Kidney (tissue), 14 donors: ENCODE results near the gene NUDT3. TPM values are rescaled to one million over a fixed set of nuclear protein-coding genes. Genes with fewer than 3 reads are reported as not detected.

Experiments
- DNase-seq, 5 donors: peaks; one replicate each; pipeline ENCODE4 v3.0.0-alpha.2; 2013 to 2020
- FAIRE-seq: peaks from 2 replicates; lab custom pipeline; 2012; peaks lifted over from hg19 to GRCh38; lab: Jason Lieb, UNC
- H3K27ac ChIP-seq, 2 donors: one replicate each; pipeline ENCODE4 v1.7.0; 2013; ENCODE audit warnings: low read depth in 2 of 2, low read length in 2 of 2, inconsistent platforms in 1 of 2
- H3K27me3 ChIP-seq: one replicate; pipeline ENCODE4 v1.7.1; 2013; ENCODE audit warnings: low read length, inconsistent platforms; ENCODE audit not compliant: control insufficient read depth, insufficient read depth
- H3K36me3 ChIP-seq, 3 donors: one replicate each; pipeline versions ENCODE4 v1.7.0 to v1.7.1; 2013; ENCODE audit warnings: low read length in 3 of 3, control low read depth in 1 of 3, inconsistent platforms in 1 of 3; ENCODE audit not compliant: insufficient read depth in 3 of 3, control insufficient read depth in 2 of 3
- H3K4me1 ChIP-seq, 3 donors: one replicate each; pipeline versions ENCODE4 v1.7.0 to v1.7.1; 2013; ENCODE audit warnings: low read length in 3 of 3, inconsistent platforms in 1 of 3, low read depth in 1 of 3; ENCODE audit not compliant: control insufficient read depth in 2 of 3, insufficient read depth in 2 of 3
- H3K4me3 ChIP-seq, 3 donors: one replicate each; pipeline versions ENCODE4 v1.7.0 to v1.8.1; 2013; ENCODE audit warnings: low read length in 3 of 3, control low read depth in 1 of 3, inconsistent platforms in 1 of 3
- H3K9ac ChIP-seq, 3 donors: one replicate each; pipeline versions ENCODE4 v1.7.0 to v1.7.1; 2013; ENCODE audit warnings: low read length in 3 of 3, control low read depth in 1 of 3, inconsistent platforms in 1 of 3
- H3K9me3 ChIP-seq, 3 donors: one replicate each; pipeline versions ENCODE4 v1.7.0 to v1.7.1; 2013; ENCODE audit warnings: low read length in 3 of 3, control low read depth in 1 of 3, inconsistent platforms in 1 of 3; ENCODE audit not compliant: control insufficient read depth in 2 of 3, insufficient read depth in 1 of 3
- intact Hi-C: fragments of 100-400 bp; cut with DNase I; formaldehyde crosslinking; loops from one replicate; pipeline ENCODE4 v1.11.1; 2022
- polyA plus RNA-seq: library from polyadenylated mRNA; stranded (reverse); fragments of 350-450 nt; fragmentation: Illumina TruSeq; extraction: RNeasy Lipid Tissue Mini Kit (QIAGEN cat#74804); gene quantifications from one replicate; pipeline ENCODE4 v1.2.3, GENCODE V29; 2014; ENCODE audit warnings: low read depth, low replicate concordance; ENCODE audit not compliant: insufficient read depth
- total RNA-seq: library from RNA; stranded (reverse); fragmentation: NEBNext Ultra II Directional; extraction: Animal tissue kit (Norgen Biotek cat#: 25700); gene quantifications from one replicate; pipeline ENCODE4 v1.2.1, GENCODE V29; 2021
- TF ChIP-seq, protein P1 (sequence below): IDR thresholded peaks from 3 replicates; pipeline ENCODE4 v1.5.1; 2012; ENCODE audit warnings: mild to moderate bottlenecking, moderate library complexity, borderline replicate concordance; ENCODE audit not compliant: insufficient read depth; ENCODE audit errors: extremely low read depth
- donor health status: control.
- donor health status: control.
- donor health status: control.
- donor health status: control.
- donor health status: control.
- donor health status: DM: yes; HTN: yes; CAD: no.
- donor health status: Normal renal cell carcinoma (clear cell type).

NUDT3 gene
- total and polyA plus RNA-seq, 2 donors from 2014 or later = 17.7 to 53.8 TPM

DNA sequence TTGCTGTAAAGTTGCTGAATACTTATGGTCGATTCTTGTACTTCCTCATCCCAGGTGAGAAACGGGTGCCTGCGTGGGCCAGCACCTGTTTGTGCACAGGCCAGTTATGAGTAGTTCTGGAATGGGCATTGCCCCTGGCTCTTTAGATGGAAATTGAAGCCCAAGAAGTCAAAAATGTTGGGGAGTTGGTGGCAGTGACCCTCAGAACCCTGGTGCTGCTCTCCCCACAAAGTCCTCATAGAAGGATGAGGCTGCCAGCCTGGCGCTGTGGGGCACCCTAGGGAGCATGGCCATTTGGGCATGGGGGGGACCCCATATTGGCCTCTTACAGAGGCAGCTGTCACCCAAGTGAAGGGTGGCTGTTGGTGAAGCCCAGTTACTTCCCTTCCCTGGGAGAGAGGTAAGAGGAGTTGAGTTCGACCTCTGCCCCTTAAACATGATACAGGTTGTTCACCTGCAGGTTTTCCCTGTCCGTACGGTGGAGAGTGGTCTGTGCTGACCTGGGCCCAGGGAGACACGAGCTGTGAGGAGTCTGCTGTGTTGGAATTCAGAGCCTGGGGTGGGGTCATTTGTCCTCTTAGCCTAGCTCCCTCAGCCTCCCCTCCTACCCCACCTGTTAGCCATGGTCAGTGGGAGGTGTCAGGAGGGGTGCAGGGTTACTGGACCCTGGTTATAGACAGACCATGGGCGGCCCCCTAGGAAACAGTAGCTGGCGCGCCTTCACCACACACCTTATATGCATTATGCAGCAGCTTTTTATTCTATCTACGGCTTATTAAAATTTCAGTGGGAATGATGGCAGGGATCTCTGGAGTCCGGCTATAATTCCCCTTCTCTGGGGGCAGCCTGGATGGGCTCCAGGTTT lies 150.9 kb downstream of the NUDT3 start:
- TF ChIP-seq, protein P1, sequence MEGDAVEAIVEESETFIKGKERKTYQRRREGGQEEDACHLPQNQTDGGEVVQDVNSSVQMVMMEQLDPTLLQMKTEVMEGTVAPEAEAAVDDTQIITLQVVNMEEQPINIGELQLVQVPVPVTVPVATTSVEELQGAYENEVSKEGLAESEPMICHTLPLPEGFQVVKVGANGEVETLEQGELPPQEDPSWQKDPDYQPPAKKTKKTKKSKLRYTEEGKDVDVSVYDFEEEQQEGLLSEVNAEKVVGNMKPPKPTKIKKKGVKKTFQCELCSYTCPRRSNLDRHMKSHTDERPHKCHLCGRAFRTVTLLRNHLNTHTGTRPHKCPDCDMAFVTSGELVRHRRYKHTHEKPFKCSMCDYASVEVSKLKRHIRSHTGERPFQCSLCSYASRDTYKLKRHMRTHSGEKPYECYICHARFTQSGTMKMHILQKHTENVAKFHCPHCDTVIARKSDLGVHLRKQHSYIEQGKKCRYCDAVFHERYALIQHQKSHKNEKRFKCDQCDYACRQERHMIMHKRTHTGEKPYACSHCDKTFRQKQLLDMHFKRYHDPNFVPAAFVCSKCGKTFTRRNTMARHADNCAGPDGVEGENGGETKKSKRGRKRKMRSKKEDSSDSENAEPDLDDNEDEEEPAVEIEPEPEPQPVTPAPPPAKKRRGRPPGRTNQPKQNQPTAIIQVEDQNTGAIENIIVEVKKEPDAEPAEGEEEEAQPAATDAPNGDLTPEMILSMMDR = no peak
- FAIRE-seq (no peak), DNase-seq (peak in 1 of 5 donors; percentile 37)
- intact Hi-C loops = loop anchor here (10.0 kb wide), 1 partner anchor 173 kb away; no protein-coding TSS in a partner anchor
- no peaks in the 10 kb centered on the region for H3K27me3 ChIP-seq
- no peaks in the 10 kb centered on the region for H3K36me3 ChIP-seq
- no peaks in the 10 kb centered on the region for H3K9me3 ChIP-seq
- peaks cover 0 to 4% (median 2%) of the 10 kb centered on the region in 3 donors for H3K4me1 ChIP-seq
- no peak overlapping the region for H3K9ac ChIP-seq
- H3K27ac ChIP-seq = no peak overlapping the region
- no peak overlapping the region for H3K4me3 ChIP-seq

GRCh38 chr6:34240329-34241248 lies 151.9 kb downstream of the NUDT3 start:
- Histone ChIP-seq H3K27me3 (no peaks in the 10 kb centered on the region), H3K9me3 (no peaks in the 10 kb centered on the region), H3K4me3 (no peak overlapping the region), H3K27ac (no peak overlapping the region), H3K4me1 (peaks cover 0 to 7% (median 2%) of the 10 kb centered on the region in 3 donors), H3K36me3 (no peaks in the 10 kb centered on the region), H3K9ac (no peak overlapping the region)
- FAIRE-seq = no peak
- TF ChIP-seq, protein P1 = no peak
- intact Hi-C loops = loop anchor here (10.0 kb wide), 1 partner anchor 174 kb away; no protein-coding TSS in a partner anchor
- DNase-seq = peak in 1 of 5 donors; percentile 45

- Histone ChIP-seq H3K4me1 (peaks cover 0 to 7% (median 2%) of the 10 kb centered on the region in 3 donors), H3K27me3 (no peaks in the 10 kb centered on the region), H3K36me3 (no peaks in the 10 kb centered on the region), H3K9ac (no peak overlapping the region), H3K4me3 (no peak overlapping the region), H3K27ac (no peak overlapping the region), H3K9me3 (no peaks in the 10 kb centered on the region)
- intact Hi-C loops = loop anchor here (10.0 kb wide), 1 partner anchor 175 kb away; no protein-coding TSS in a partner anchor
- TF ChIP-seq, protein P1 = no peak
- FAIRE-seq (no peak), DNase-seq (peak in 1 of 5 donors; percentile 18)
These were observed 152.6 kb downstream of the NUDT3 start for GRCh38 chr6:34239893-34240292.
